Right lobe of liver (tissue), 4 donors: ENCODE data around the gene CACHD1.

Source experiments
- CTCF ChIP-seq, 4 donors: fragments of 200-600 bp in 3 of 4; fragments of 450-650 bp in 1 of 4; IDR thresholded peaks; one replicate each; pipeline versions ENCODE4 v1.5.1 to v1.8.0; 2016 to 2022; ENCODE audit warnings: antibody characterized with exemption in 4 of 4, mild to moderate bottlenecking in 2 of 4
- POLR2A ChIP-seq: fragments of 450-650 bp; IDR thresholded peaks from one replicate; pipeline ENCODE4 v1.6.1; 2017; ENCODE audit warnings: antibody characterized with exemption, mild to moderate bottlenecking
- donor health status: DM: no; HTN: no; CAD: no.
- donor health status: DM: no; HTN: no; CAD: no.
- donor health status: DM: no; HTN: yes; CAD: no.

GRCh38 chr1:64473367-64473766 lies 3.4 kb downstream of the CACHD1 start:
- TF ChIP-seq POLR2A = no peak
- no peak for TF ChIP-seq CTCF (IDR thresholded peaks at IDR 0.05)
